ENCODE measurements around the gene BIN1. TPM values are rescaled to one million over a fixed set of nuclear protein-coding genes. Genes with fewer than 3 reads are reported as not detected.

BIN1 gene, protein sequence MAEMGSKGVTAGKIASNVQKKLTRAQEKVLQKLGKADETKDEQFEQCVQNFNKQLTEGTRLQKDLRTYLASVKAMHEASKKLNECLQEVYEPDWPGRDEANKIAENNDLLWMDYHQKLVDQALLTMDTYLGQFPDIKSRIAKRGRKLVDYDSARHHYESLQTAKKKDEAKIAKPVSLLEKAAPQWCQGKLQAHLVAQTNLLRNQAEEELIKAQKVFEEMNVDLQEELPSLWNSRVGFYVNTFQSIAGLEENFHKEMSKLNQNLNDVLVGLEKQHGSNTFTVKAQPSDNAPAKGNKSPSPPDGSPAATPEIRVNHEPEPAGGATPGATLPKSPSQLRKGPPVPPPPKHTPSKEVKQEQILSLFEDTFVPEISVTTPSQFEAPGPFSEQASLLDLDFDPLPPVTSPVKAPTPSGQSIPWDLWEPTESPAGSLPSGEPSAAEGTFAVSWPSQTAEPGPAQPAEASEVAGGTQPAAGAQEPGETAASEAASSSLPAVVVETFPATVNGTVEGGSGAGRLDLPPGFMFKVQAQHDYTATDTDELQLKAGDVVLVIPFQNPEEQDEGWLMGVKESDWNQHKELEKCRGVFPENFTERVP
- total RNA-seq: 45.2 TPM

DNA sequence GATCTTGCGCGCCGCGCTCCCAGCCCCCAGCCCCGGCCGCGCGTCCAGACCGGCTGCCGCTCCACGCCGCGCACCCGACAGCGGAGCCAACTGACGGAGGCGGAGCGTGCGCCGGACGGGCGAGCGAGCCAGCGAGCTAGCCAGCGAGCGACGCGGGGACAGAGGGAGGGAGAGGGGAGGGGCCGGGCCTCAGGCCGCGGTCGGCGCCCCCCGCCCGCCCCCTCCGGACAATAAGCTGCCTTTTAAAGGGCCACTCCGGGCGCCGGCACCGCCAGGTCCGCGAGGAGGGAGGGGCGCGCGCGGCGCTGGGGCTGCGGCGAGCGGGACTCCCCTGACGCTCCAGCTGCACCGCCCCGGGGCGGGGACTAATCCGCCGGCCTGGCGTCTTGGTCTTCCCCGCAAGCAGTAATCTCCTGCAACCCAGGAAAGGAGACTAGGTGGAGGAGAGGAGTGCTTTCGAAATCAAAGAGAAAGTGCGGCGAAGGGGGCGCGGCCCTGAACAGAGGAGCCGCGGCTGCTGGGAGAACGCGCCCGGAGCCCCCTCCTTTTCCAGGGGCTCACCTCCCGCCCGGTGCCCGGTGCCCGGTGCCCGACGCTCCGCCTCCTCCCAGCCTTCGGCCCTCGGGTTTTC lies at the start of gene BIN1:
Gene BIN1, minus strand, starts transcription at position 164 of the 631 bp plus-strand sequence. CDS start 211 bp downstream, outside the sequence.
- DNase-seq: peak; percentile 91

DNA sequence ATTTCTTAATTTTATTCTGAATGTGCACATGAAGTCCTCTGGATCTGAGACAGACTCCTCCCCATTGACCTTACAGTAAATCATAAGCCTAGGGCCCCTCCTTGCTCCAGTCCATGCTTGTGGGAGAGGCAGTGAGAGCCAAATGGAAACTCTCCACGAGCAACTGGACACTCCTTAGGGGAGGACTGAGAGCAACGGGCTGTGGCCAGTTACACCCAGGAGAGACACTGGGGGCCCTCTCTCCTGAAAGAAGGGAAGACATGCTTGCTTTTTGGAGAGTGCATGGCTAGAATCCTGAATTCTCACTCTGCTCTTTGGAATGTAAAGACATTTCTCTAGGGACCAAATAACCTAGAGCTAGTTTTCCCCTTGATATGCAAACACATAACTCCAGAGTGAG lies 49.0 kb upstream of the BIN1 start:
- no peak for DNase-seq

DNA sequence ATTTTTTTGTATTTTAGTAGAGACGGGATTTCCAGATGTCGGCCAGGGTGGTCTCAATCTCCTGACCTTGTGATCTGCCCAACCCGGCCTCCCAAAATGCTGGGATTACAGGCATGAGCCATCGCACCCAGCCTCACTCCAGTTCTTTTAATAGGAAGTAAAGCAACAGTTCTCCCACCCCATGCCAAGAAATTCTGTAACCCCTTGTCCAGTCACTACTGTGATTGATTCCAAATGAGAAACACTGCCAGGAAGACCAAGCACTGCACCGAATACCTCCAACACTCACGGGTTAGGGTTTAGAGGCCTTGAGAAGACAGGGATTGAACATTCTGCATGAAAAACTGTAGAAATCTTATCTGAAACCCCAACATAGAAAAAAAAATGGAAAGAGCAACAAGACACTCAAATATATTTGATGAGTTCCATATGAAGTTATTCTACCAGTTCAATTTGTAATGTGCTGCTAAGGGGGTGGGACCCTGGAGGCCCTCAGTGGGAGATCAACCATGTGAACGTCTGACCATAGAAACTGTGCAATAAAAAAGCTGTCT lies 48.2 kb upstream of the BIN1 start:
- DNase-seq: no peak

DNA sequence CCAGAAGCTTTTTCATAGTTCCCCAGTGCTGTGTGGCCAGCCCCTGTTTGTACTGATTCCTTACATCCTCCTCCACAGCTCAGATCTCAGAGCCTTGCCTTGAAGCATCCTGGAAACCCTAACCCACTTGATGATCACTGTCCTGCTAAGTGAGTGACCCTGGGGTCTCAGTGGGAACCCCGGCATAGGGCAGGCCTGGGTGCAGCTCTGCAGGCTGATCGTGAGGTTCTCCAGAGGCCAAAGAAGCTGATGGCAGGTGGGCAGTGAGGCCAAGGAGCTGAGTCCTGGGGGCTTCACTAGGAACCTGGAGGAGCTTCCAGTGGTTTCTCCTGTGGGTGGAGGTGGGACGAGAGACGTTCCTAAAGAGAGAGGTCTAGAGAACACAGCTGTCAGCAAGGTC lies 47.4 kb upstream of the BIN1 start:
- no peak for DNase-seq

DNA sequence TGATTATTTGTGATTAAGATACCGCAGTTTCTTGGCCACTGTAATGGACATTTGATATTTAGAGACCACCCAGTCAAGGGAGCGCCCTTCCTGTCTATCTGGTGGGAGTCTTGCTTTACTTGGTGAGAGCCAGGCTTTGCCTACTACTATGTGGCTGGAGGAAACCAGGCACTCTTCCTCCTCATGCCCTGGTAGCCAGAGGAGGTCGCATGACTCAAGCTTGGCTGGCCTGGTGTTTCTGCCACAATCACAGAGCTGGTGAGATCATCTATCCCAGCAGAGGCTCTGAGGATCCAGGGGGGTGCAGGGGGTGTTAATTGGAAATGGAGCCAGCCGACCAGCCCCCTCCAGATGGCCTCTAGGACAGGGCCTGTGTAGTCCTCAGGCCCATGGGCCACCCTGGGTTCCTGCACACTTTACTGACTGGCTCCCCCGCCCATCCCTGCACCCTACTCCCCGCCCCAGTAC lies 46.8 kb upstream of the BIN1 start:
- peak; percentile 35 for DNase-seq

DNA sequence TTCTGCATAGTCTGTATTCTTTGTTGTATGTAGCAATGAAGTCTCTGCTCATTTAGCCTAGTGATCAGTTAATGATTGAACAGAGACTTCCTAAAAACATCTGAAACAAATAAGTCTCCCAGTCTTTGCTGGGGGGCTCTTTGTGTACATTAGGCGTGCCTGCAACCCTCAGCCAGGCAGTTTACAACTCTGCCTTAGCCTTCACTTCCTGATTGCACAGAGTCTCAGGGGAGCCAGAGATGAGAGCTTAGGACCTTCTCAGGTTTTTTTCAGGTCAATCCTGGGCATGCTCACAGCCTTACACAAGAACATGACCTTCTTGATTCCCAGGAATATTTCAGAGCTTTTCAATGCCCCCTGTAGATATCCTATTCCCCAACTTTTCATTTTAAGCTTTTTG lies 44.0 kb upstream of the BIN1 start:
- DNase-seq: no peak

DNA sequence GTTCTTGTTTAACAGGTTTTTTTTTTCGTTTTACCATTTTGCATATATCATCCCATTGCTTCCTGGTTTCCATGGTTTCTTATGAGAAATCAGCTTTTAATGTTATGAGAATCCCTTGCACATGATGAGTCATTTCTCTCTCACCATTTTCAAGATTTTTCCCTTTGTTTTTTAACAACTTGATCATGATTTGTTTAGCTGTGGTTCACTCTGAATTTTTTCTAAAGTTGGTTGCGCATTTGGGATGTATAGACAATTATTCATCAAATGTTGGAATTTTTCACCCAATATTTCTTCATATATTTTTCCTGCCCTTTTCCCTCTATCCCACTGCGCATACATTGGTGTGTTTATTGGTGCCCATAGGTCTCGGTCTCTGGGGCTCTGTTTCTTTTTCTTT lies 42.4 kb upstream of the BIN1 start:
- DNase-seq: no peak

DNA sequence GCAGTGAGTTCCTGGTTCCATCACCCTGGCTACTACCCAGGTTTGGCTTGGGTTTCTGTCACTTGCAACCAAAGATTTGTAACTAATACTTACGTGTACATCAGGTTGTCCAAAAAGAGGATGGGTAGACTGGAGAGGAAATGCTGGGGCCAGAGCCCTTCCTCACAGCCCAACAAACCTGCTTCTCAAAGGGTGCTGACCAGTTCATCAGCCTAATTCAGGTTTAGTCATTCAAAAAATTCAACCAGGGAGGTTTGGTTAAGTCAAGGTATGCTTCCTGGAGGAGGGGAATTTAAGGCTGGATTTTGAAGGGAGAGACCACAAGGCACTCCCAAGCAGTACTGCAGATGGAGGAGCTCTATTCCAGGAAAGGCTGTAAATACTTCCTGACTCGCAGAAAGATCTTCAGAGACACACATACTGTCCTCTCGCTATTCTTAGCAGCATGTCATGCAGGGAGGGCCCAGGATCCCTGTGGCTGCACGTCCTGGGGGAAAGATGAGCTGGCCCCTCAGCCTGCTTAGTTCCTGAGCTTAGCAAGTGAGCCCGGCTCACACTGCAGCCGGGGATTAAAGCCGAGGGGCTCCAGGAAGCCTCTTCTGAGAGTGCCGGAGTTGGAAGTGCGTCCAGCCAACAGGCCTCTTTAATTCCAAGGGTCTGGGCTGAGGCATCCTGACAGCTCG lies 40.0 kb upstream of the BIN1 start:
- DNase-seq: no peak

DNA sequence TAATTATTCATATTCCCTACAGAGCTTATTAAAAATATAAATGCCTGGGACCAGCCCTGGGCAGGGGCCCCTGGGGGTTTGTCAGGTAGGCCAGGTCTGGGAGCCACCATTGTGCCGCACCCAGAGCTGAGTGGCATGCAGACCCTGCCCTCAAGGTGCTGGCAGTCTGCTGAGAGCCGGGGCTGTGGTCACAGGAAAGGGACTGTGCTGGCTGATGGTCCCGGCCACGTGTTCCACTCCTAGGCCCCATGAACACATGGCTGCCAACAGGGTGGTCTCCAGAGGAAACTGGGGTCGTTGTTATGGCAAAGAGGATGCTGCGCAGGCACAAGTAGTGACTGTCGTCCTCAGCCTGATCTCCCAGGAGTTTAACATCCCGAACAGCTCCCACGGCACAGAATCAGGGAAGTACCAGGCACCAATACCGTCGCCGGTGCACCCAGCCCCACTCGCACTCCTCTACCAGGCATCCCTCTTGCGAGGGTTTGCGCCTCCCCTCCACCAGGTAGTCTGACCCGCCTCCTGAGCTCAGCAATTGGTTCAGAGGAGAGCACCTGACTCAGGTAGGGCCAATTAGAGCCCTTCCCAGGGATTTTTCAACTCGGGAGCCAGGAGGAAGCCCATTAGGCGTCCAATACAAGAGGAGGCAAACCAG lies 39.2 kb upstream of the BIN1 start:
- no peak for DNase-seq

DNA sequence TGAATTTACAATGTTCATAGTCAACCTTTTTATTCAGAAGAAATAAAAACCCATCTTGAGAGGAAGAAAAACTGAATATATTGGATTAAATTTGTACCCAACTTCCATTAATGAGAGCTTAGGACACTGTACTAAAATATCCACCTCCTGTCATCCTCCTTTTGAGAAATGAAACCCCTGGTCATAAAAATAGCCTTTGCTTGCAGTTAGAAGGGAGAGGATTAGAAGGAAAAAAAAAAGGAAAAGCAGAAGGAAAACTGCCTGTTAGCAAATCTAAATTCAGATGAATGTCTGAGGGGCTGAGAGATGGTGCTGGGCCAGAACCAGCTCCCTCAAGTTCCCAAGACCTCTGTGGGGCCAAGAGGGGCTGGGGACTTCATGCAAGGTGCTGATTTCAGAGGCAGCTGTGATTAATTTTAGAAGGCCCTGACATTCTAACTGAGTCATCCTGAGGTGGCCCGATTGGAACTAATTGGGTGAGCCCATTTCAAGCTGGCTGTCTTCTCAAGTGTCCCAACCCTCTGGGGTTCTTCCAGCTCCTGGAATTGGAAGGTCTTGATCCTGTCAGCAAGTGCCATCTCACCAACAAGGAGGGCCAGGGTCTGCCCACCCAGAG lies 38.4 kb upstream of the BIN1 start:
- DNase-seq: no peak

DNA sequence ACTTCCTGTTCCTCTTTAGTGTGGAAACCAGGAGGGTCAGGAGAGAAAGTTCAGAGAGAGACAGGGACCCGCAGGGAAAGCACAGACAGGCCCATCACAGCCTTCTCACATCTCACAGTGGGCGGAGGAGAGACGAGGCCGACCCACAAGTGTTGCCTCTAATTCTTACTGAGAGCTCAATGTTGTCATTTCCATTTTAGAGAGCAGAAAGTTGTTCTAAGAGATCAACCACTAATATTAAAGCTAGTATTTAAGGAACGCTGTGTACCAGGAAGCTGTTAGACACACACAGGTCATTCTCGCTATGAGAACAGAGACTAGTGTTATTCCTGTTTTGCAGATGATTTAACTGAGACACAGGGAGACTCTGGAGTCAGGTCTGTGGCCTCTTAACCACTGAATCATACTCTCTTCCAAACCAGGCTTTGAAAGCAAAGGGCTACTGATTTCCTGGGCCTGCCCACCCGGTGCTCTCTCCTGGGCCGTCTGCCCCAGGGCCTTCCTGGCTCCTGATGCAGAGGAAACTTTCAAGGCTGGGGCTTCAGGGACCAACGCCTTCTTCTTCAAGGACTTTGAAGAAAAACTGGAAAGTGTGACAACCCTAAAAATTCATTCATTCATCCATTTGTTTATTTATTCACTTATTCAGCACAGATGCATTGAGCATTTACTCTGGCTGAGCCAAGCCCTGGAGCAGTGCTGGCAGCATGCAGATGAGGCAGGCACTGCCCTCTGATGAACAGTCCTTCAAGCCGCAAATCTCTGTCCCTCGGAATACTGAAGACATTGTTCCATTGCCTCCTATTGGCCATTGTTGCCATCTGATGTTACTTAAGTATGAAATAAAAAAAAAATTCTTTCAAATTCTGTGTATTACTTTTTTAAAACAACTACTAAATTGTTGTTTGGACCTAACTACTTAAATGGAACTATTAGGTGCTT lies 37.2 kb upstream of the BIN1 start:
- DNase-seq: peak; percentile 46

DNA sequence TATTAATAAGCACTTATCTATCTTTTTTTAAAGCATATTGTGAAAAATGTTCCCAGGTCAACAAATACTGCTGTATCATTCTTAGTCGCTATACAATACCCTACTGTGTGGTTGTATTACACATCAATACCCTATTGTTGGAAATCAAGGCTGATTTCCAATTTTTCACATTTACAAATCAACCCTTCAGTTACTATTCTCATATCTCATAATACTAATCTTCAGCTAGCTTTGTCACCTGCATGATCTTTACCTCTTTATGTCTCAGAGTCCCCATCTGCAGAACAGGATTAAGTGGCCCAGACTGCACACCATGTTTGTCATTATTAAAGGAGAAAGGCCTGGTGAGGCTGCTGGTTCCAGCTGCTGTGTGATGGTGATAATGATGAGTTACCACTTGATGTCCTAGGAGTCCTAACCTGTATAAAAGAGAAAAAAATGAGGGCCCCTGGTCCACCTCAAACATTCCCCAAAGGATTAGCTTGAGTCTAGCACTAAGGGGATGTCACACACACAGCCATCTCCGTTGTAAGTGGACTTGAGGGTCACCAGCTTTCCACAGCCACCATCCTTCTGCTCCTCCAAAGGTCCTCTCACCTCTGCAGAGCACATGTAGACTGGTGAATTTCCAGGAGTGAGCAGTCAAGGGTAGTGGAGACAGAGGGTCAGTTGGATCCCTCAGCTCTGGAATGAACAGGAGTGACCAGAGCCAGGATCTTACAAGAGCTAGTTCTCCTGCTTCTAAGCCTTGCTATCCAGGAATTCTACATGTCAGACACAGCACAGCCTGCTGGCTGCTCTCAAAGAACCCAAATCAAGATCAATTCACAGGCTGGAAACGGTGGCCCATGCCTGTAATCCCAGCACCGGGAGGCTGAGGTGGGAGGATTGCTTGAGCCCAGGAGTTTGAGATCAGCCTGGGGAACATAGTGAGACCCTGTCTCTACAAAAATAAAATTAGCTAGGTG lies 36.0 kb upstream of the BIN1 start:
- DNase-seq: no peak

DNA sequence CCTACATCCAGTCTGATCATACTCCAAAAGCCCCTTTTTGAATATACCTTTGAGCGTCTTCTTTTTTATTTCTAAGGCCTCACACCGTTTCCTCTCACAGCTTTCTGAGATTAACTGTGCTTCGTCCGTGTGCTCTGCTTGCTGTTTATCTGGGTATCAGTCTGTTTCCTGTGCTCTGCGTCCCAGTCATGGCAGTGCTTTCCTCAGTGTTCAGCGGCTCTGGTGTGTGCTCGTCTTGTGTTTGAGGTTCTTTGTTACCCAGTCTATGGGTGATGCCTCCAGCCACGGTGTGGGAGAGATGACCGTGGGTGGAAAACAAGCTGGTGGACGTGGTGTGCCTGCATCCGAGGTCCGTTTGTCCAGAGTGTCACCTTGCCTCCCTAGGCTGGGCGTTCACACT lies 33.6 kb upstream of the BIN1 start:
- DNase-seq: no peak

DNA sequence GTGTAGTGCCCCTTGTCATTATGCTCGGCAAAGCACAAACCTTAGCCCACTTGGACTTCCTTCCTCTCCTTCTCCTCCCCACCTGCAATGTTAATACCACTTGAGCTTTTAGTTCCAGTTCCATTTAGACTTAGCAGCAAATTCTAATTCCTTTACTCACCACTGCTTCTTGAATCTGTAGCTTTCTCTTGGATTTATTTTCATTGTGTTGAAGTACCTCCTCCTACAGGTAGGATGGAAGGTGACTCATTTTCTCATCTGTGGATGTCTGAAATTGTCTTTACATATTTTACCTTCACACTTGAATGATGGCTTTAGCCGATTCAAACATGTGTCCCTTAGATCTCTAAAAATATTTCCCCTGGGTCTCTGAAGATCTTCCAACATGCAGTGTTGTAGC lies 32.8 kb upstream of the BIN1 start:
- no peak for DNase-seq

DNA sequence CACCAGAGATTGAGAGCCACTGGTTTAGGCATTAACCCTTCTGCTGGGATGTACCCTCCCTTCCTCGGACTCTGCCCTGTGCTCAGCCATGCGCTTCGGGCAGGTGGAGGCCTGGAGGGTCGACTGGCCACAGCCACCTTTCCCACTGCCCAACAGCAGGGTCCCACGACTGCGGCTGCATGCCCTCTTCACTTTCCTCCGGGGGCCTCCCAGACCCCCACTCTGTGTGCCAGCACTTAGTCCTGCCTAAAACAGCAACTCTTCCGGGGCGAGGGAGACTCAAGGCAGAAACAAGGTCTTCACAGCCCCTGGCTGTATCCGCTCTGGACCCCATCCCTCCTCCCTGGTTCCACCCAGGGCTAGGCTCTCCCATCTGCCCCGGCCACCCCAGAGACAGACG lies 31.3 kb upstream of the BIN1 start:
- DNase-seq: no peak

DNA sequence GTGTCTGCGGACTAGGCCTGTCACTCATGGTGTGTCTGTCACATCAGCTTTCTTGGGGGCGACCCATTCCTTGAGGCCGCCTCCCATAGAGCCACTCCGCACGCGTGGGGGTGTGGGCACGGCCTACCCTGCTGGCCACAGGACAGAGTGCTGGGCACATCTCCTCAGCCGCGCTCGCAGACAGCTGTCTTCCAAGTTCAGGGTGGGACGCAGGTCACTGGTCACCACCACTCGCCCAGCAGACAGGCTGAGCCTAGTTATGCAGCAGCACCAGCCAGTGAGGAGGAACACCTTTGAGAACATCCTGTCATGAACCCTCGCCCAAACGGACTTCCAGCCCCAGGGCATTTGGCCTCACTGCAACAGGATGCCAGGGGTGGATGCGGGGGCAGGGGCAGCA lies 30.8 kb upstream of the BIN1 start:
- no peak for DNase-seq

DNA sequence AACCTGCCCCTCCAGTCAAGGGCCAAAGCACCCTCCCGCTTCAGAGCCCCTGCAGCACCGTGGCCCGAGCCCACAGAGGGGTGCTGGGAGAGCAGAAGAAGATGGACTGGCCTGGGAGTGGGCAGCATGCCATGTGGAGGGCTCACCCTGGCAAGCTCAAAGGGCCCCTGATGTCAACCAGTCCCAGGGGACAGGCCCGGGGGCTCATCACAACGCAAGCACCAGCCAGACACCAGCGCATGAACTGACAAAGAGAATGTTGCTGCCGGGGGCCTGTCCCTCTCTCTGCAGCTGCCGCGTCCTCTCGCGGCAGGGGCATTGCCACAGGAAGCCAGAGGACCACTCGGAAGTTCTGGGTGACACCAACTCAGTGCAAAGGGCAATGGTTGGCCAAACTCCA lies 30.3 kb upstream of the BIN1 start:
- no peak for DNase-seq

DNA sequence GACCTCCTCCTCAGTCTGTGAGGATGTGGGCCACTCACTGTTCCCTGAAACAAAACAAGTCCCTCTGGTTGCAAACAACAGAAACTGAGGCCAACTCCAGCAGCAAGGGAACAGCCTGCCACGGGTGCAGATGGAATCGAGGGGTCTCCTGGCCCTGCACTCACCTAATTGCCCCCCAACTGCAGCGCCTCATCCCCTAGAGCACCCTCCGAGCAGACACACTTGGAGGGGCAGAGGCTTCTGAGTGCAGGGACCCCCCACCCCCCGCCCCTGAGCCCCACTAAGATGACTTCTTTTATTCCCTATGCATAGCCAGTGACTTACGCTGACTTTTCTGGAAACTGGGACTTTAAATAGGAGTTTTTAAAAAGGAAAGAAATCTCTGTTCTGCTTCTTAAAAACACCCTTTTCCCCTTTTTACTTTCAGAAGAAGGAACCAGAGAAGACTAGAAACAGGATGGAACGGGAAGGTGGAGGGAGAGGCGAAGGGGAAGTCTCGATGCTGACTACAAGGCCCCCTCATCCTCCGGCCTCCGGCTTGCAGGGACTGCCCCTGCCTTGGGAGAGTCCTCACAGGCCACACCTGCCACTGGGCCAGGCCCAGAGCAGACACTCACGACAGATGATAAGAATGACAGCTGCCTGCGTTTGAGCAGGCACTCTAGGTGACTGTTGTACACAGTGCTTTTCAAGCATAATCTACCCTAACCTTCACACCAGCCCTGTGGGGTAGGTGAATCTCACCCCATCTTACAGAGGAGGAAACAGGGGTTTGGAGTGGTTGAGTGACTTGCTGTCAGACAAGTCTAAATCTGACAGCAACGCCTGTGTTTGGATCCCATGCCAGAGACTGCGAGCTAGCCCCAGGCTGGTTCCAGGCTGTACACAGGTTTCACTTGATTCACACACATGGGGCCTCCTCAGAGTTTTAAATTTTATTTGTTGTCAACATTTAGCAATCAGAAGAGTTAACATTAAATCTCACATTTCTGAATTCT lies 28.2 kb upstream of the BIN1 start:
- no peak for DNase-seq

Measured in occipital lobe (tissue), 2 donors.